ENCODE measurements around the gene SBK2. TPM values are rescaled to one million over a fixed set of nuclear protein-coding genes. Genes with fewer than 3 reads are reported as not detected.

Gene SBK2
- polyA plus RNA-seq, 1 of the 3 experiments (the other 2 are of a cell fraction), result 0.20 TPM

GRCh38 chr19:55492362-55492944, 44.5 kb downstream of the SBK2 start:
- TF ChIP-seq MAX (IDR thresholded peaks at IDR 0.05; ENCODE audit: low read depth), result no peak
- WGBS (ENCODE audit: low lambda C conversion rate), result 53% methylated on average over 12 of the region's 12 CpGs
- Histone ChIP-seq H2AFZ (ENCODE audit: low read depth) (no peak overlapping the region), H3K4me3 (ENCODE audit: low read depth in 2 of 2, low read length in 1 of 2) (no peak overlapping the region), H3F3A (replicated peaks; ENCODE audit: insufficient read depth) (peaks cover 14% of the 10 kb centered on the region), H3K9ac (no peak overlapping the region), H3K9me3 (no peaks in the 10 kb centered on the region), H3K79me2 (ENCODE audit: insufficient read depth) (no peaks in the 10 kb centered on the region), H4K20me1 (ENCODE audit: insufficient read depth) (no peaks in the 10 kb centered on the region), H3K27me3 (ENCODE audit: insufficient read depth) (no peaks in the 10 kb centered on the region), H3K4me2 (no peak overlapping the region), H3K27ac (ENCODE audit: low read depth in 2 of 2, low read length in 1 of 2) (no peak overlapping the region), H3K36me3 (replicated peaks in 1 of 2; ENCODE audit: control insufficient read depth in 1 of 2, insufficient read depth in 2 of 2, low read length in 1 of 2) (no peaks in the 10 kb centered on the region), H3K9me2 (no peaks in the 10 kb centered on the region), H3K4me1 (ENCODE audit: control insufficient read depth in 1 of 2, insufficient read depth in 2 of 2, low read depth in 1 of 2, low read length in 1 of 2) (peaks cover 6 to 46% of the 10 kb centered on the region in 2 experiments; a peak in 3 of 4 replicates)
- DNase-seq, result no peak
- CTCF ChIA-PET, result interaction anchor here (6.3 to 15.1 kb wide), 2 partner anchors 12 to 25 kb away, joined by 31 to 162 read pairs; no protein-coding TSS in a partner anchor
- POLR2A ChIA-PET, result interaction anchor here (1.1 kb wide), 1 partner anchor 18 kb away, joined by 3 read pairs; no protein-coding TSS in a partner anchor

GRCh38 chr19:55491546-55492360, 45.2 kb downstream of the SBK2 start:
- Histone ChIP-seq H3K36me3 (replicated peaks in 1 of 2; ENCODE audit: control insufficient read depth in 1 of 2, insufficient read depth in 2 of 2, low read length in 1 of 2) (no peaks in the 10 kb centered on the region), H3K4me3 (ENCODE audit: low read depth in 2 of 2, low read length in 1 of 2) (no peak overlapping the region), H3K4me2 (no peak overlapping the region), H3K4me1 (ENCODE audit: control insufficient read depth in 1 of 2, insufficient read depth in 2 of 2, low read depth in 1 of 2, low read length in 1 of 2) (peaks cover 11 to 53% of the 10 kb centered on the region in 2 experiments; a peak in 3 of 4 replicates), H3K79me2 (ENCODE audit: insufficient read depth) (no peaks in the 10 kb centered on the region), H3K27me3 (ENCODE audit: insufficient read depth) (no peaks in the 10 kb centered on the region), H3F3A (replicated peaks; ENCODE audit: insufficient read depth) (peaks cover 18% of the 10 kb centered on the region), H2AFZ (ENCODE audit: low read depth) (no peak overlapping the region), H3K9me3 (no peaks in the 10 kb centered on the region), H3K27ac (ENCODE audit: low read depth in 2 of 2, low read length in 1 of 2) (no peak overlapping the region), H4K20me1 (ENCODE audit: insufficient read depth) (no peaks in the 10 kb centered on the region), H3K9me2 (no peaks in the 10 kb centered on the region), H3K9ac (no peak overlapping the region)
- DNase-seq, result no peak
- TF ChIP-seq GABPA (IDR thresholded peaks at IDR 0.05; ENCODE audit: low read depth) (no peak), EZH2phosphoT487 (IDR thresholded peaks at IDR 0.05; ENCODE audit: borderline replicate concordance, low read depth) (no peak), SMC3 (IDR thresholded peaks at IDR 0.05; ENCODE audit: low read depth, low read length) (no peak), NFIC (IDR thresholded peaks at IDR 0.05; ENCODE audit: borderline replicate concordance) (no peak), RCOR1 (IDR thresholded peaks at IDR 0.05; ENCODE audit: low read length) (no peak), EP300 (IDR thresholded peaks at IDR 0.05; ENCODE audit: borderline replicate concordance in 1 of 2, low read depth in 1 of 2, low read length in 1 of 2) (no peak), FOSL2 (IDR thresholded peaks at IDR 0.05; ENCODE audit: borderline replicate concordance, low read depth) (no peak), MXI1 (IDR thresholded peaks at IDR 0.05; ENCODE audit: low read depth, low read length) (no peak), SIN3A (IDR thresholded peaks at IDR 0.05; ENCODE audit: borderline replicate concordance, low read depth, low read length) (no peak), ELF1 (IDR thresholded peaks at IDR 0.05) (no peak), JUND (IDR thresholded peaks at IDR 0.05) (no peak)
- ChIA-PET POLR2A (interaction anchor here (1.1 to 1.8 kb wide), 3 partner anchors 12 to 18 kb away, joined by 3 to 6 read pairs (median 3); partner anchors contain the start of gene ZNF628), CTCF (interaction anchor here (6.3 to 15.1 kb wide), 2 partner anchors 13 to 24 kb away, joined by 31 to 162 read pairs; no protein-coding TSS in a partner anchor)
- 84% methylated on average over 19 of the region's 24 CpGs for WGBS (ENCODE audit: low lambda C conversion rate)
